ENCODE results near the gene ASTN2.

Gene ASTN2

DNA sequence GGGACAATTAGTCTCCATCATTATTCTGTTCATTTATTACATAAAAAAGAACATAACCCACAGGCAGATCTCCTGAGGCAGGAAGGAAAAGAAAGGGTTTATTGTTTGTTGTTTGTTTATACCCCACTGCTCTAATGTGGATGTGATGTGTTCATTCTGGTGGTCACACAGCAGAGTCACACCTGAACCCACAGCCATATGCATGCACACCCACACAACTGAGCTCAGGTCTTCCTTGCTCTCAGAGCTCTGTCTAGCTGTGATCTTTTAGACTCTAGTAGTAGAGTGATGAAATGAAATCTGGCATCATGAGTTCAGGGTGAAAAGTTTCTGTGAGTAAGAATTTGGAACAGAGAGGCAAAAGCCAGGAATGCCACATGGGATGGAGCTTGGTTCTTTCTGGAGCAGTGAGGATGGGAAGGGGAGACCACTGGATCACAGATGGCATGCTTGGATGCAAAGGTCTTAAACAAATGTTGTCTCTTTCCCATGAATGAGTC lies 1034.3 kb downstream of the ASTN2 start:
- no peak for DNase-seq (ENCODE audit: low spot score)

GRCh38 chr9:116379821-116380220 lies 1035.0 kb downstream of the ASTN2 start:
- DNase-seq (ENCODE audit: low spot score), result no peak

- no peak for DNase-seq (ENCODE audit: low spot score)
Observed at GRCh38 chr9:116378873-116379272, 1036.0 kb downstream of the ASTN2 start.

- DNase-seq (ENCODE audit: low spot score), result no peak
Observed at GRCh38 chr9:116377179-116377798, 1037.6 kb downstream of the ASTN2 start.

Measured in HuH-7 (cell line).